ENCODE measurements around the gene PHACTR1. TPM values are rescaled to one million over a fixed set of nuclear protein-coding genes. Genes with fewer than 3 reads are reported as not detected.

Gene PHACTR1
- total and polyA plus RNA-seq, 9 of the 15 experiments (the other 6 are each of a cell fraction or from before 2014, with no cell fraction given) = 11.5 to 32.6 (median 22.0) TPM

DNA sequence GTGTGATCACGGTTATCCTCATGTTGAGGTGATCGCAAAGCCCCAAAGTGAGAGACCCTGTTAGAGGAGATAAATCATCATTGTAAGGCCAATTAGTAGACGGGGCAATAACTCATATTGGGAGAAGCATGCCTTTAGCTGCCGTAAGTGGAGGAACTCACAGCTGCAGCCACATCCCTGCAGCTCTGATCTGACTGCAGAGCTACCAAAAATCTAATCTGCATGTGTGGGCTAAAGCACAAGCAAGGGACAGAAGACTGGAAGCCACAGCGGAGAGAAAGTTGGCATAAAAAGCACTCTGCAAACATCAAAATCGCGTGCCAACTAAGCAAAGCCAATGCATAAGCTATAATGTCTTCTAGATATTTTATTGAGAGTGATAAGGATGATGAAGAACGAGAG lies 532.0 kb downstream of the PHACTR1 start:
- intact Hi-C loops (cut with micrococcal nuclease) (no loop called here), in situ Hi-C loops (cut with MboI) (no loop called here)

More for the DNA sequence above, 532.0 kb downstream of the PHACTR1 start:
- Histone ChIP-seq H3K4me1 (replicated peaks in 1 of 2; ENCODE audit: control insufficient read depth in 2 of 2, insufficient read depth in 2 of 2, low read length in 2 of 2) (peaks cover 0 to 5% of the 10 kb centered on the region in 2 experiments; a peak in 2 of 5 replicates), H3K4me2 (ENCODE audit: insufficient read depth, low read length) (no peak overlapping the region), H3K79me2 (ENCODE audit: control insufficient read depth, insufficient read depth, low read length) (no peaks in the 10 kb centered on the region), H3K9me1 (ENCODE audit: control insufficient read depth, insufficient read depth, low read length) (no peaks in the 10 kb centered on the region), H3K9ac (ENCODE audit: insufficient read depth in 1 of 2, low read depth in 2 of 2, low read length in 2 of 2) (no peak overlapping the region), H3K9me3 (replicated peaks; ENCODE audit: control insufficient read depth, insufficient read depth, low read depth, low read length) (no peaks in the 10 kb centered on the region), H2AFZ (ENCODE audit: low read depth, low read length) (no peak overlapping the region), H4K20me1 (replicated peaks; ENCODE audit: control insufficient read depth, insufficient read depth, low read length) (no peaks in the 10 kb centered on the region), H3K4me3 (no peak overlapping the region), H3K27me3 (ENCODE audit: control insufficient read depth in 2 of 2, insufficient read depth in 2 of 2, low read length in 2 of 2) (no peaks in the 10 kb centered on the region; a peak in 1 of 5 replicates), H3K36me3 (ENCODE audit: control insufficient read depth, insufficient read depth, low read length) (no peaks in the 10 kb centered on the region), H3K27ac (ENCODE audit: extremely low read depth, low read depth, low read length) (no peak overlapping the region)
- DNase-seq (ENCODE audit: extremely low read depth in 1 of 4, low spot score in 3 of 4) = no peak
- ChIA-PET CTCF (ENCODE audit: low intra/inter-chr PET ratio) (no interaction called here), POLR2A (interaction anchor here (0.6 to 1.2 kb wide), 3 partner anchors 24 to 77 kb away, joined by 3 to 4 read pairs (median 3); no protein-coding TSS in a partner anchor)
- BruUV-seq (replicated peaks) = no TSS peak
- ATAC-seq = no peak
- TF ChIP-seq FOXJ2 (tag; IDR thresholded peaks at IDR 0.05) (no peak), RBM39 (optimal IDR thresholded peaks at IDR 0.05; ENCODE audit: low read depth, low read length) (no peak), POLR3G (IDR thresholded peaks at IDR 0.05; ENCODE audit: extremely low read depth, insufficient read length, insufficient replicate concordance) (no peak), ZNF561 (CRISPR knock-in tag; conservative IDR thresholded peaks at IDR 0.05) (no peak), KDM5B (IDR thresholded peaks at IDR 0.05; ENCODE audit: insufficient replicate concordance, low read depth, low read length) (no peak), ZNF436 (CRISPR knock-in tag; IDR thresholded peaks at IDR 0.05) (no peak), LARP7 (IDR thresholded peaks at IDR 0.05) (no peak), TCF7 (IDR thresholded peaks at IDR 0.05; ENCODE audit: borderline replicate concordance) (no peak), ATF1 (CRISPR knock-in tag; IDR thresholded peaks at IDR 0.05) (no peak), ATF1 (tag; IDR thresholded peaks at IDR 0.05) (no peak), FOXK1 (CRISPR knock-in tag; IDR thresholded peaks at IDR 0.05; ENCODE audit: borderline replicate concordance) (no peak), HEY1 (CRISPR knock-in tag; IDR thresholded peaks at IDR 0.05; ENCODE audit: borderline replicate concordance) (no peak), ETV5 (CRISPR knock-in tag; IDR thresholded peaks at IDR 0.05; ENCODE audit: low read depth) (no peak), FOXA3 (CRISPR knock-in tag; conservative IDR thresholded peaks at IDR 0.05 in 1 of 2, IDR thresholded peaks at IDR 0.05 in 1 of 2) (no peak), ZNF347 (CRISPR knock-in tag; IDR thresholded peaks at IDR 0.05; ENCODE audit: low read depth) (no peak)
- TF ChIP-seq, protein P1, sequence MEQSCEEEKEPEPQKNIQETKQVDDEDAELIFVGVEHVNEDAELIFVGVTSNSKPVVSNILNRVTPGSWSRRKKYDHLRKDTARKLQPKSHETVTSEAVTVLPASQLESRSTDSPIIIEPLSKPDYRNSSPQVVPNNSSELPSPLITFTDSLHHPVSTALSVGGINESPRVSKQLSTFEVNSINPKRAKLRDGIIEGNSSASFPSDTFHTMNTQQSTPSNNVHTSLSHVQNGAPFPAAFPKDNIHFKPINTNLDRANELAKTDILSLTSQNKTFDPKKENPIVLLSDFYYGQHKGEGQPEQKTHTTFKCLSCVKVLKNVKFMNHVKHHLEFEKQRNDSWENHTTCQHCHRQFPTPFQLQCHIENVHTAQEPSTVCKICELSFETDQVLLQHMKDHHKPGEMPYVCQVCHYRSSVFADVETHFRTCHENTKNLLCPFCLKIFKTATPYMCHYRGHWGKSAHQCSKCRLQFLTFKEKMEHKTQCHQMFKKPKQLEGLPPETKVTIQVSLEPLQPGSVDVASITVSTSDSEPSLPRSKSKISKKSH (CRISPR knock-in tag; IDR thresholded peaks at IDR 0.05) = no peak
- TF ChIP-seq, protein P2, sequence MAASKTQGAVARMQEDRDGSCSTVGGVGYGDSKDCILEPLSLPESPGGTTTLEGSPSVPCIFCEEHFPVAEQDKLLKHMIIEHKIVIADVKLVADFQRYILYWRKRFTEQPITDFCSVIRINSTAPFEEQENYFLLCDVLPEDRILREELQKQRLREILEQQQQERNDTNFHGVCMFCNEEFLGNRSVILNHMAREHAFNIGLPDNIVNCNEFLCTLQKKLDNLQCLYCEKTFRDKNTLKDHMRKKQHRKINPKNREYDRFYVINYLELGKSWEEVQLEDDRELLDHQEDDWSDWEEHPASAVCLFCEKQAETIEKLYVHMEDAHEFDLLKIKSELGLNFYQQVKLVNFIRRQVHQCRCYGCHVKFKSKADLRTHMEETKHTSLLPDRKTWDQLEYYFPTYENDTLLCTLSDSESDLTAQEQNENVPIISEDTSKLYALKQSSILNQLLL (CRISPR knock-in tag; IDR thresholded peaks at IDR 0.05; ENCODE audit: borderline replicate concordance) = no peak
- FAIRE-seq = no peak
- 43% methylated on average over 8 of the region's 8 CpGs for WGBS (ENCODE audit: insufficient coverage, low coverage, missing lambda C conversion rate)
